HG03575 (cell line): Measurements from ENCODE around the gene ARHGAP42.

Experiments
- ATAC-seq: cut with Tn5 transposase; IDR thresholded peaks from one replicate; pipeline ENCODE4 v1.9.1; 2021; ENCODE audit not compliant: unreplicated experiment, insufficient number of reproducible peaks, low FRiP score; ENCODE audit errors: extremely low read depth

Gene ARHGAP42

GRCh38 chr11:100851147-100851546, 164.1 kb downstream of the ARHGAP42 start:
- ATAC-seq: no peak

- ATAC-seq: no peak
Measured at GRCh38 chr11:100851584-100852152, 164.6 kb downstream of the ARHGAP42 start.

- no peak for ATAC-seq
Measured at GRCh38 chr11:100855466-100856067, 168.5 kb downstream of the ARHGAP42 start.

GRCh38 chr11:100857236-100858005, 170.3 kb downstream of the ARHGAP42 start:
- no peak for ATAC-seq

- ATAC-seq: no peak
Measured at GRCh38 chr11:100860318-100861155, 173.4 kb downstream of the ARHGAP42 start.

GRCh38 chr11:100861212-100861611, 174.1 kb downstream of the ARHGAP42 start:
- ATAC-seq: no peak

GRCh38 chr11:100863080-100863581, 176.0 kb downstream of the ARHGAP42 start:
- no peak for ATAC-seq

- ATAC-seq: no peak
Measured at GRCh38 chr11:100865443-100866065, 178.5 kb downstream of the ARHGAP42 start.

- no peak for ATAC-seq
Measured at GRCh38 chr11:100866453-100866852, 179.4 kb downstream of the ARHGAP42 start.

GRCh38 chr11:100867606-100868005, 180.5 kb downstream of the ARHGAP42 start:
- ATAC-seq: no peak

- no peak for ATAC-seq
Measured at GRCh38 chr11:100869328-100869727, 182.2 kb downstream of the ARHGAP42 start.

- ATAC-seq: no peak
Measured at GRCh38 chr11:100870138-100870537, 183.1 kb downstream of the ARHGAP42 start.

- ATAC-seq: no peak
Measured at GRCh38 chr11:100872951-100873740, 186.1 kb downstream of the ARHGAP42 start.

- ATAC-seq: no peak
Measured at GRCh38 chr11:100874203-100874602, 187.1 kb downstream of the ARHGAP42 start.

- no peak for ATAC-seq
Measured at GRCh38 chr11:100875521-100875869, 188.4 kb downstream of the ARHGAP42 start.

GRCh38 chr11:100876815-100877520, 189.9 kb downstream of the ARHGAP42 start:
- no peak for ATAC-seq

GRCh38 chr11:100878474-100878873, 191.4 kb downstream of the ARHGAP42 start:
- no peak for ATAC-seq

- ATAC-seq: no peak
Measured at GRCh38 chr11:100882957-100883356, 195.9 kb downstream of the ARHGAP42 start.
